HG03095 (cell line): Measurements from ENCODE around the gene FOXJ3.

Experiments
- ATAC-seq: cut with Tn5 transposase; IDR thresholded peaks from one replicate; pipeline ENCODE4 v1.9.1; 2021; ENCODE audit warnings: moderate library complexity; ENCODE audit not compliant: unreplicated experiment

The FOXJ3 gene

GRCh38 chr1:42148166-42148565, 186.9 kb downstream of the FOXJ3 start:
- ATAC-seq: no peak

GRCh38 chr1:42146626-42147320, 188.3 kb downstream of the FOXJ3 start:
- ATAC-seq: no peak

- ATAC-seq: no peak
Measured at GRCh38 chr1:42145764-42146625, 189.0 kb downstream of the FOXJ3 start.

GRCh38 chr1:42145389-42145716, 189.7 kb downstream of the FOXJ3 start:
- no peak for ATAC-seq

GRCh38 chr1:42144711-42145388, 190.2 kb downstream of the FOXJ3 start:
- no peak for ATAC-seq

GRCh38 chr1:42143896-42144710, 190.9 kb downstream of the FOXJ3 start:
- ATAC-seq: no peak

GRCh38 chr1:42142894-42143675, 191.9 kb downstream of the FOXJ3 start:
- no peak for ATAC-seq

GRCh38 chr1:42141978-42142377, 193.1 kb downstream of the FOXJ3 start:
- ATAC-seq: no peak

GRCh38 chr1:42140191-42140590, 194.8 kb downstream of the FOXJ3 start:
- ATAC-seq: no peak

GRCh38 chr1:42139444-42139843, 195.6 kb downstream of the FOXJ3 start:
- no peak for ATAC-seq

GRCh38 chr1:42138586-42138985, 196.4 kb downstream of the FOXJ3 start:
- ATAC-seq: no peak

- ATAC-seq: no peak
Measured at GRCh38 chr1:42137766-42138165, 197.3 kb downstream of the FOXJ3 start.

- no peak for ATAC-seq
Measured at GRCh38 chr1:42136466-42136865, 198.6 kb downstream of the FOXJ3 start.

- no peak for ATAC-seq
Measured at GRCh38 chr1:42135426-42135825, 199.6 kb downstream of the FOXJ3 start.

GRCh38 chr1:42133809-42134526, 201.1 kb downstream of the FOXJ3 start:
- ATAC-seq: no peak

GRCh38 chr1:42133390-42133789, 201.6 kb downstream of the FOXJ3 start:
- no peak for ATAC-seq

- ATAC-seq: no peak
Measured at GRCh38 chr1:42130061-42130660, 204.9 kb downstream of the FOXJ3 start.

- no peak for ATAC-seq
Measured at GRCh38 chr1:42128964-42129363, 206.1 kb downstream of the FOXJ3 start.

GRCh38 chr1:42128499-42128898, 206.5 kb downstream of the FOXJ3 start:
- ATAC-seq: no peak
